Lower lobe of right lung (tissue), 2 donors: ENCODE results near the gene TINAGL1. TPM values are rescaled to one million over a fixed set of nuclear protein-coding genes. Genes with fewer than 3 reads are reported as not detected.

Experiments
- ATAC-seq, 2 donors: fragments of 200-7000 bp; cut with Tn5 transposase; one replicate each; pipeline ENCODE4 v1.9.1; 2020 to 2022; ENCODE audit warnings: mild to moderate bottlenecking in 2 of 2, moderate library complexity in 2 of 2
- DNase-seq: peaks from one replicate; pipeline ENCODE4 v3.0.0-alpha.2; 2020
- H3K27ac ChIP-seq: fragments of 200-600 bp; one replicate; pipeline ENCODE4 v1.8.0; 2022
- H3K27me3 ChIP-seq: fragments of 200-600 bp; one replicate; pipeline ENCODE4 v1.8.0; 2022; ENCODE audit warnings: low read depth
- H3K36me3 ChIP-seq: fragments of 200-600 bp; one replicate; pipeline ENCODE4 v1.8.0; 2022; ENCODE audit warnings: mild to moderate bottlenecking
- H3K4me1 ChIP-seq: fragments of 200-600 bp; one replicate; pipeline ENCODE4 v1.8.0; 2022
- H3K4me3 ChIP-seq: fragments of 200-600 bp; one replicate; pipeline ENCODE4 v1.8.0; 2022; ENCODE audit warnings: mild to moderate bottlenecking
- H3K9me3 ChIP-seq: fragments of 200-600 bp; one replicate; pipeline ENCODE4 v1.8.0; 2022
- intact Hi-C: fragments of 100-400 bp; cut with DNase I; formaldehyde crosslinking; loops from one replicate; pipeline ENCODE4 v1.11.0; 2022
- total RNA-seq: library from RNA; stranded (reverse); fragmentation: NEBNext Ultra II Directional; extraction: Animal tissue kit (Norgen Biotek cat#: 25700); gene quantifications from one replicate; pipeline ENCODE4 v1.2.1, GENCODE V29; 2021
- TF ChIP-seq, protein P1 (sequence below): fragments of 200-600 bp; IDR thresholded peaks from one replicate; pipeline ENCODE4 v1.8.0; 2022; ENCODE audit warnings: antibody characterized with exemption, mild to moderate bottlenecking
- donor health status: DM: no; HTN: yes; CAD: no; lungs with severe emphysema.

TINAGL1 gene
- total RNA-seq, 1 donor from 2014 or later = 64.5 TPM

GRCh38 chr1:31579374-31579773 is 3.1 kb downstream of the TINAGL1 start:
- peak overlapping the region; percentile 38 for H3K4me3 ChIP-seq
- H3K27me3 ChIP-seq = peaks cover 6% of the 10 kb centered on the region
- TF ChIP-seq, protein P1, sequence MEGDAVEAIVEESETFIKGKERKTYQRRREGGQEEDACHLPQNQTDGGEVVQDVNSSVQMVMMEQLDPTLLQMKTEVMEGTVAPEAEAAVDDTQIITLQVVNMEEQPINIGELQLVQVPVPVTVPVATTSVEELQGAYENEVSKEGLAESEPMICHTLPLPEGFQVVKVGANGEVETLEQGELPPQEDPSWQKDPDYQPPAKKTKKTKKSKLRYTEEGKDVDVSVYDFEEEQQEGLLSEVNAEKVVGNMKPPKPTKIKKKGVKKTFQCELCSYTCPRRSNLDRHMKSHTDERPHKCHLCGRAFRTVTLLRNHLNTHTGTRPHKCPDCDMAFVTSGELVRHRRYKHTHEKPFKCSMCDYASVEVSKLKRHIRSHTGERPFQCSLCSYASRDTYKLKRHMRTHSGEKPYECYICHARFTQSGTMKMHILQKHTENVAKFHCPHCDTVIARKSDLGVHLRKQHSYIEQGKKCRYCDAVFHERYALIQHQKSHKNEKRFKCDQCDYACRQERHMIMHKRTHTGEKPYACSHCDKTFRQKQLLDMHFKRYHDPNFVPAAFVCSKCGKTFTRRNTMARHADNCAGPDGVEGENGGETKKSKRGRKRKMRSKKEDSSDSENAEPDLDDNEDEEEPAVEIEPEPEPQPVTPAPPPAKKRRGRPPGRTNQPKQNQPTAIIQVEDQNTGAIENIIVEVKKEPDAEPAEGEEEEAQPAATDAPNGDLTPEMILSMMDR = no peak
- H3K36me3 ChIP-seq = peaks cover 7% of the 10 kb centered on the region
- H3K27ac ChIP-seq = peak overlapping the region; percentile 75
- no peaks in the 10 kb centered on the region for H3K9me3 ChIP-seq
- no peak for DNase-seq
- intact Hi-C loops = no loop called here
- ATAC-seq = no peak
- H3K4me1 ChIP-seq = peaks cover 40% of the 10 kb centered on the region

DNA sequence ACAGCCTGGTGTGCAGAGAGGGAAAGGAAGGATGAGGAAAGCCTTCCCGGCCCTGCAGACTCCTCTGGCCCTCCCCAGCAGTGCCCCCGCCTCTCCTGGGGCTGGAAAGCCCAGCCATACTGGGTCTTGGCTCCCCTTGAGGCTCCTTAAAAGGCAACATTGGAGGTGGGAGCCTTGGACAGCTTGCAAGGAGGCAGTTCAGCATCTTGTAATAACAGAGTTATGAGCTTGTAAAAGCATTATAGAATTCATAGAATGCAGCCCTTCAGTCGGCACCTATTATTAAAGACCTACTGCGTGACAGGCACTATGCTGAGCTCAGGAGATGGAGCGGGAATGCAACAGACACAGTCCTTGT is 4.2 kb downstream of the TINAGL1 start:
- intact Hi-C loops = no loop called here
- no peak for DNase-seq
- H3K4me1 ChIP-seq = peaks cover 40% of the 10 kb centered on the region

DNA sequence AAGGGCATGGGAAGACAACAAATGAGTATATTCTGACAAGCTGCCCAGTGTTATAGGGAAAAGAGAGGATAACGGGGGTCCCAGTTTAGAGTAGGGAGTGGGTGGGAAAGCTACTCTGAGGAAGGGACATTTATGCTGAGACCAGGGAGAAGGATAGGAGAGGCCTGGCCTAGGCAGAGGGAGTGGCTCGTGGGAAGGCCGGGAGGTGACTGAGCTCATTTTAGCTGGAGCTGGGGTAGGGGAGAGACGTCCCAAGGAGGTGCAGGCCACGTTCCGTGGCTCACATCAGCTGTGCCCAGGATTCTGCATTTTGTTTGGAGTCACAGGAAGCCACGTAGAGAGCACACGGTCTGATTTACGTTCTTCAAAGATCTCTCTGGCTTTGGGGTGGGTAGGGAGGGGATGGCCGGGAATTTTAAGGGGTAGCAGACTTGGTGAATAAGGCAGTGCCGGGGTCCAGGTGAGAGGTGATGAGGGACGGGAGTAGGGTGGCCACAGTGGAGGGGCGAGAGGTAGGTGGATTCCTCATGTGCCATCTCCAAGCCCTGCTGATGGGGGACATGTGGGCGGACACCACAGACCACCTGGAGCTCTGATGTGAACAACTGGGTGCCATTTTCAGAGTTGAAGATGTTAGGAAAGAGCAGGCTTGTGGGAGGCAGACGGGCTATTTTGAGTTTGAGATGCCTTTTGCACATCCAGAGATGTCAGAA is 4.7 kb downstream of the TINAGL1 start:
- DNase-seq (no peak), ATAC-seq (no peak)
- Histone ChIP-seq H3K4me1 (peaks cover 35% of the 10 kb centered on the region), H3K36me3 (peaks cover 19% of the 10 kb centered on the region), H3K27ac (peak overlapping the region; percentile 60), H3K4me3 (peak overlapping the region; percentile 31), H3K9me3 (no peaks in the 10 kb centered on the region), H3K27me3 (peaks cover 6% of the 10 kb centered on the region)
- TF ChIP-seq, protein P1 = no peak
- intact Hi-C loops = no loop called here

More for the DNA sequence above, 4.2 kb downstream of the TINAGL1 start:
- Histone ChIP-seq H3K27me3 (peaks cover 6% of the 10 kb centered on the region), H3K9me3 (no peaks in the 10 kb centered on the region), H3K4me3 (peak overlapping the region; percentile 31), H3K36me3 (peaks cover 18% of the 10 kb centered on the region), H3K27ac (peak overlapping the region; percentile 60)
- no peak for ATAC-seq
- TF ChIP-seq, protein P1 = no peak

- peaks cover 32% of the 10 kb centered on the region for H3K4me1 ChIP-seq
- no peaks in the 10 kb centered on the region for H3K9me3 ChIP-seq
- DNase-seq (no peak), ATAC-seq (no peak)
- TF ChIP-seq, protein P1 = no peak
- peak overlapping the region; percentile 60 for H3K27ac ChIP-seq
- H3K36me3 ChIP-seq = peaks cover 26% of the 10 kb centered on the region
- no peak overlapping the region for H3K4me3 ChIP-seq
- intact Hi-C loops = no loop called here
- H3K27me3 ChIP-seq = peaks cover 4% of the 10 kb centered on the region
Measured at GRCh38 chr1:31581821-31582810, 5.8 kb downstream of the TINAGL1 start.

- no peaks in the 10 kb centered on the region for H3K9me3 ChIP-seq
- no peak for ATAC-seq
- peaks cover 6% of the 10 kb centered on the region for H3K27me3 ChIP-seq
- intact Hi-C loops = no loop called here
- TF ChIP-seq, protein P1 = no peak
- H3K36me3 ChIP-seq = peaks cover 29% of the 10 kb centered on the region
- no peak for DNase-seq
- H3K4me3 ChIP-seq = peak overlapping the region; percentile 19
- peak overlapping the region; percentile 60 for H3K27ac ChIP-seq
- H3K4me1 ChIP-seq = peaks cover 39% of the 10 kb centered on the region
Measured at GRCh38 chr1:31583082-31583994, 7.0 kb downstream of the TINAGL1 start.
